Right atrium auricular region (tissue), 2 donors: ENCODE measurements around the gene SHISAL2A. TPM values are rescaled to one million over a fixed set of nuclear protein-coding genes. Genes with fewer than 3 reads are reported as not detected.

Experiments
- DNase-seq: peaks from one replicate; pipeline ENCODE4 v3.0.0-alpha.2; 2019; ENCODE audit warnings: low spot score
- H3K27ac ChIP-seq, 2 donors: fragments of 200-600 bp; sonication (generic); 1 replicate in 1 of 2; 2 replicates in 1 of 2; pipeline ENCODE4 v1.5.1; 2016 to 2019
- H3K27me3 ChIP-seq, 2 donors: fragments of 200-600 bp; sonication (generic); one replicate each; pipeline versions ENCODE4 v1.5.1 to v1.6.0; 2017 to 2019
- H3K36me3 ChIP-seq: fragments of 200-600 bp; sonication (generic); one replicate; pipeline ENCODE4 v1.5.1; 2016
- H3K4me1 ChIP-seq, 2 donors: fragments of 200-600 bp; sonication (generic); one replicate each; pipeline versions ENCODE4 v1.5.1 to v1.6.0; 2017 to 2019
- H3K4me3 ChIP-seq, 2 donors: fragments of 200-600 bp; sonication (generic); 1 replicate in 1 of 2; 2 replicates in 1 of 2; pipeline ENCODE4 v1.5.1; 2017 to 2019; ENCODE audit warnings: mild to moderate bottlenecking in 1 of 2, moderate library complexity in 1 of 2
- H3K9me3 ChIP-seq, 2 donors: fragments of 200-600 bp; sonication (generic); one replicate each; pipeline ENCODE4 v1.5.1; 2019
- CTCF ChIP-seq, 2 donors: fragments of 200-600 bp; sonication (generic); IDR thresholded peaks; one replicate each; pipeline ENCODE4 v1.5.1; 2019; ENCODE audit warnings: antibody characterized with exemption in 2 of 2
- total RNA-seq, 2 donors: library from RNA; depleted of rRNA; stranded (reverse); fragments of >200 nt; gene quantifications; one replicate each; pipeline ENCODE4 v1.1.0, GENCODE V29; 2016

Gene SHISAL2A
- total RNA-seq, 2 donors from 2014 or later: not detected

GRCh38 chr1:52668711-52669110 lies 35.7 kb downstream of the SHISAL2A start:
- H3K27ac ChIP-seq: no peak overlapping the region

GRCh38 chr1:52669696-52670095 lies 36.7 kb downstream of the SHISAL2A start:
- Histone ChIP-seq H3K27ac (no peak overlapping the region), H3K36me3 (no peaks in the 10 kb centered on the region), H3K27me3 (no peaks in the 10 kb centered on the region), H3K4me3 (no peak overlapping the region), H3K9me3 (no peaks in the 10 kb centered on the region), H3K4me1 (no peaks in the 10 kb centered on the region)
- TF ChIP-seq CTCF (IDR thresholded peaks at IDR 0.05): no peak
- no peak for DNase-seq

More at GRCh38 chr1:52668711-52669110, 35.7 kb downstream of the SHISAL2A start:
- no peak for TF ChIP-seq CTCF (IDR thresholded peaks at IDR 0.05)
- Histone ChIP-seq H3K27me3 (no peaks in the 10 kb centered on the region), H3K4me3 (no peak overlapping the region), H3K4me1 (no peaks in the 10 kb centered on the region), H3K9me3 (no peaks in the 10 kb centered on the region), H3K36me3 (no peaks in the 10 kb centered on the region)
- DNase-seq: no peak

GRCh38 chr1:52670604-52671003 lies 37.6 kb downstream of the SHISAL2A start:
- no peaks in the 10 kb centered on the region for H3K36me3 ChIP-seq
- no peaks in the 10 kb centered on the region for H3K27me3 ChIP-seq
- no peaks in the 10 kb centered on the region for H3K9me3 ChIP-seq
- no peaks in the 10 kb centered on the region for H3K4me1 ChIP-seq
- no peak for TF ChIP-seq CTCF (IDR thresholded peaks at IDR 0.05)
- no peak overlapping the region for H3K4me3 ChIP-seq
- DNase-seq: no peak
- H3K27ac ChIP-seq: no peak overlapping the region

GRCh38 chr1:52672946-52673345 lies 40.0 kb downstream of the SHISAL2A start:
- H3K27me3 ChIP-seq: no peaks in the 10 kb centered on the region
- H3K27ac ChIP-seq: no peak overlapping the region
- no peaks in the 10 kb centered on the region for H3K9me3 ChIP-seq
- H3K4me1 ChIP-seq: peaks cover 0 to 18% of the 10 kb centered on the region in 2 donors
- H3K36me3 ChIP-seq: no peaks in the 10 kb centered on the region
- H3K4me3 ChIP-seq: no peak overlapping the region
- DNase-seq: no peak
- no peak for TF ChIP-seq CTCF (IDR thresholded peaks at IDR 0.05)

- DNase-seq: no peak
- H3K27me3 ChIP-seq: no peaks in the 10 kb centered on the region
- no peak overlapping the region for H3K4me3 ChIP-seq
- no peak overlapping the region for H3K27ac ChIP-seq
- peaks cover 0 to 19% of the 10 kb centered on the region in 2 donors for H3K4me1 ChIP-seq
- no peaks in the 10 kb centered on the region for H3K9me3 ChIP-seq
- H3K36me3 ChIP-seq: no peaks in the 10 kb centered on the region
- no peak for TF ChIP-seq CTCF (IDR thresholded peaks at IDR 0.05)
Measured at GRCh38 chr1:52673513-52673912, 40.5 kb downstream of the SHISAL2A start.
